GM13977 (cell line): ENCODE measurements around the gene LMCD1.

Experiments used
- DNase-seq: peaks from one replicate; pipeline ENCODE4 v3.0.0; 2012; ENCODE audit warnings: low spot score
- in situ Hi-C: fragments of 300-500 bp; cut with MboI; formaldehyde crosslinking; loops from one replicate; pipeline ENCODE4 v1.12.0; 2022; ENCODE audit warnings: low sequenced_read_pairs, low pct_unique_long_range_greater_than_20kb, mixed read lengths, inconsistent platforms; ENCODE audit not compliant: unreplicated experiment
- TF ChIP-seq, protein P1 (sequence below): IDR thresholded peaks from 2 replicates; pipeline ENCODE4 v1.5.1; 2012; ENCODE audit warnings: mild to moderate bottlenecking, control low read depth; ENCODE audit not compliant: insufficient read depth; ENCODE audit errors: extremely low read depth, missing control alignments

Gene LMCD1

DNA sequence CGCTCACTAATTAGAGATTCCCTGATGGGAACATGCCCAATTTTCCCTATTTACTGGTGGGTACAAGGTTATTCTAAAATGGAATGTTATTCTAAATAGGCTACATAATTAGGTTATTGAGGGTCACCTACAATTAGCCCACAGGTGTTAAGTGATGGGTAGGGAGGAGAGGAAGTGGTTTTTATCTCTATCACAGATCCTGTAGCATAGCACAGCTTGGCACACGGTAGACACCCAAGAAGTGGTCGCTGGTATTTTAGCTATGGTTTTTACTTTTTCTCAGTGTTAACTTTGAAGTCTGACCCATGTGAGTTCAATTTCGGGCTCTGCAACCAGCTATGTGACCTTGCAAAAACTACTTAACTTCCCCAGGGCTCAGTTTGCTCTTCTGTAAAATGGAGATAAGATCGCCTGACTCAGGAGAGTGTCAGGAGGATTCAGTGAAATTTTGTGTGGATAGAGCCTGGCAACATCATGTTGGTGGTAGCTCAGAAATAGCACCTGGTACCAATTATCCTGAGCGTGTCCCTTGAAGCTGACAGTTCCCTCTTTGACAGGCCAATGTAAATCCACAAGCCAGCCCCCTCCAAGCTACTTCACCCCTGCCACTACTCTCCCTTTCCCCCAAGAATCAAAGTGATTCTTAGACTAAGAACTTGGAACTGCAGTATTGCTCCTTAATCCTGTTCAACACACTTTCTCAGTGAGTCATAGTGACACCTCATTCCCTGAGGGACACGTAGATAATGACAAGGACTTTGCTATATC is 8.7 kb upstream of the LMCD1 start:
- DNase-seq: no peak
- in situ Hi-C loops: no loop called here
- TF ChIP-seq, protein P1, sequence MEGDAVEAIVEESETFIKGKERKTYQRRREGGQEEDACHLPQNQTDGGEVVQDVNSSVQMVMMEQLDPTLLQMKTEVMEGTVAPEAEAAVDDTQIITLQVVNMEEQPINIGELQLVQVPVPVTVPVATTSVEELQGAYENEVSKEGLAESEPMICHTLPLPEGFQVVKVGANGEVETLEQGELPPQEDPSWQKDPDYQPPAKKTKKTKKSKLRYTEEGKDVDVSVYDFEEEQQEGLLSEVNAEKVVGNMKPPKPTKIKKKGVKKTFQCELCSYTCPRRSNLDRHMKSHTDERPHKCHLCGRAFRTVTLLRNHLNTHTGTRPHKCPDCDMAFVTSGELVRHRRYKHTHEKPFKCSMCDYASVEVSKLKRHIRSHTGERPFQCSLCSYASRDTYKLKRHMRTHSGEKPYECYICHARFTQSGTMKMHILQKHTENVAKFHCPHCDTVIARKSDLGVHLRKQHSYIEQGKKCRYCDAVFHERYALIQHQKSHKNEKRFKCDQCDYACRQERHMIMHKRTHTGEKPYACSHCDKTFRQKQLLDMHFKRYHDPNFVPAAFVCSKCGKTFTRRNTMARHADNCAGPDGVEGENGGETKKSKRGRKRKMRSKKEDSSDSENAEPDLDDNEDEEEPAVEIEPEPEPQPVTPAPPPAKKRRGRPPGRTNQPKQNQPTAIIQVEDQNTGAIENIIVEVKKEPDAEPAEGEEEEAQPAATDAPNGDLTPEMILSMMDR: no peak

GRCh38 chr3:8493744-8494143 is 7.9 kb upstream of the LMCD1 start:
- TF ChIP-seq, protein P1: no peak
- in situ Hi-C loops: no loop called here

GRCh38 chr3:8494327-8494726 is 7.3 kb upstream of the LMCD1 start:
- TF ChIP-seq, protein P1: no peak
- DNase-seq: no peak
- in situ Hi-C loops: no loop called here

More at GRCh38 chr3:8493744-8494143, 7.9 kb upstream of the LMCD1 start:
- no peak for DNase-seq

DNA sequence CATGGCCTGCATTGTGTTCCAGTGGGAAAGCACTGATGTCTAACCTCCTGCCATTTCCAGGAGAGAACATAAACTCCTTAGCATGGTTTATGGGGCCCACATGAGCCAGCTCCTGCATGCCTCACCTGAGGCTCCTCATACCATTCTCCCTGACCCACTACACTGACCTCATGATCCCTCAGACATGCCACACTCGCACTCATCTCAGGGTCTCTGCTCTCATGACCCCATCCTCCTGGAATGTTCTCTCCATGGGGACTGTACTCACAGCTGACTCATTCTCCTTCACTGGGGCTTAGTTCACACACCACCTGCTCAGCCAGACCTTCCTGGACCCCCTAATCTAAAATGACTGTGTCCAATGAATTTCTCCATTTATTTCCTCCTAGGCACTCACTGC is 4.0 kb upstream of the LMCD1 start:
- in situ Hi-C loops: no loop called here
- no peak for DNase-seq
- TF ChIP-seq, protein P1: no peak

DNA sequence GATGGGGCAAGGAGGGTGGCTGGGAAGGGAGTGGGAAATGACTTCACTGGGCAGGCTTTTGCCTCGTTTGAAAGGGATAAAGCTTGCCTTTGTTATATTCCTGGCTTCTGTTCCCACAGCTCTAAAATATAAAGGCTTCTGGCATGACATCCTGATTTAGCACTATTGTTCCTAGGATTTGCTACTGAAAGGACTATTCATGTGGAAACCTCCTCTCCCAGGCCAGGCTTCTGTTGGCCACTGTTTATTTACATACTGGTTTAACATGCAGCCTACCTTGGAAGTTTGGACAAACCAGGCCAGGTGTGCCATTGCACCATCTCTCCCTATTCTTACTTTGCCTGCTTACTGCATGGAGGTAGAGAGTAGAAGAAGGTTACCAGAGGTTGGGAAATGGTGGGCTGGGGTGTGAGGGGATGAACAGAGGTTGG is 2.4 kb upstream of the LMCD1 start:
- TF ChIP-seq, protein P1: no peak
- in situ Hi-C loops: no loop called here
- DNase-seq: no peak

GRCh38 chr3:8500319-8500988 is 1.2 kb upstream of the LMCD1 start:
- in situ Hi-C loops: no loop called here
- no peak for DNase-seq
- TF ChIP-seq, protein P1: no peak
